ENCODE results near the gene ZNF584.

DNA sequence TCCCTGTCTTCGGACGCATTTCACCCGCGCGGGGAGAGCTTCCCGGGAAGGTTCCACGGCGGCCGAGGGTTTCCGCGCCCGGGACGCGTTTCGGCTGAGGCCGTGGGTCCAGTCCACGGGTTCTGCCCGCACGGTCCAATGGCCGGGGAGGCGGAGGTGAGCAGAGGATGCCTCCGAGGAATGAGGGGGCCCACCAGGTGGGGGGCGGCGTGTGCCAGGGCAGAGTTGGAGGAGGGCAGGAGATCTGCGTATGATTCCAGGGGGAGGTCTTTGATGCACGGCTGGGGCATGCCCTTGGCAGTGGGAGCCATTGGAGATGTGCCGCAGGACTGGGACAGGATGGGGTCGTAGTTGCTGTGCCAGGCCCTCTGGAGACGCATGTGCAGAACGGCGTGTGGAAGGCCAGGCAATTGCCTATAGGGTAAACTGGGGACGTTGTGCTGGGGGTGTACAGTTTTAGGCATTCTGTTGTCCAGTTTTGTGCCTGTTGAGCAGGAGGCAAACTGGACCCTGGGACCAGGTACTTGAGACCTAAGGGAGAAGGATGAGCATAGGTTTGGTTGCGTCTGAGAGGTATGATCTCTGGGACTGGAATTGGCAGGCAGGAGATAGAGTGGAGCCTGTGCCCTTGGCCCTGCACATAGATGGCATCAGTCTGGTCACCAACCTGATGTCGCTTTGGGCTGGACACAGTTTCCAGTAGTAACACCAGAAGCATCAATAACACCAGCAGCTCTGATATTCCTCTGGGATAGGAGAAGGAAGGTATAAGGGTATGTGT, 751 bp downstream of the ZNF584 start:
- TF ChIP-seq POLR2A (IDR thresholded peaks at IDR 0.05; ENCODE audit: low read length), result no peak
- TF ChIP-seq GATA1 (IDR thresholded peaks at IDR 0.05; ENCODE audit: low read depth, low read length), result no peak

All from erythroblast (primary cell).